ENCODE measurements around the gene ACAT1.

ACAT1 gene

GRCh38 chr11:108135845-108136544 is 14.6 kb downstream of the ACAT1 start:
- Mint-ChIP-seq H3K4me3 (no peak overlapping the region), H3K4me1 (no peaks in the 10 kb centered on the region), H3K27ac (no peak overlapping the region), H3K27me3 (ENCODE audit: low read depth) (no peaks in the 10 kb centered on the region), H3K36me3 (ENCODE audit: low read depth) (peaks cover 41% of the 10 kb centered on the region), H3K9me3 (no peaks in the 10 kb centered on the region)
- no peak for TF ChIP-seq CTCF (IDR thresholded peaks at IDR 0.05; ENCODE audit: unreplicated experiment in 3 of 3)

GRCh38 chr11:108137212-108137611 is 15.8 kb downstream of the ACAT1 start:
- H3K27ac Mint-ChIP-seq: no peak overlapping the region
- TF ChIP-seq CTCF (IDR thresholded peaks at IDR 0.05; ENCODE audit: unreplicated experiment in 3 of 3): no peak
- H3K36me3 Mint-ChIP-seq (ENCODE audit: low read depth): peaks cover 48% of the 10 kb centered on the region
- no peaks in the 10 kb centered on the region for H3K27me3 Mint-ChIP-seq (ENCODE audit: low read depth)
- H3K9me3 Mint-ChIP-seq: no peaks in the 10 kb centered on the region
- no peaks in the 10 kb centered on the region for H3K4me1 Mint-ChIP-seq
- no peak overlapping the region for H3K4me3 Mint-ChIP-seq

- H3K9me3 Mint-ChIP-seq: no peaks in the 10 kb centered on the region
- no peaks in the 10 kb centered on the region for H3K27me3 Mint-ChIP-seq (ENCODE audit: low read depth)
- H3K36me3 Mint-ChIP-seq (ENCODE audit: low read depth): peaks cover 64% of the 10 kb centered on the region
- no peak overlapping the region for H3K4me3 Mint-ChIP-seq
- no peaks in the 10 kb centered on the region for H3K4me1 Mint-ChIP-seq
- no peak for TF ChIP-seq CTCF (IDR thresholded peaks at IDR 0.05; ENCODE audit: unreplicated experiment in 3 of 3)
- H3K27ac Mint-ChIP-seq: no peak overlapping the region
These were observed 20.9 kb downstream of the ACAT1 start for GRCh38 chr11:108142304-108142703.

GRCh38 chr11:108144615-108145014 is 23.2 kb downstream of the ACAT1 start:
- H3K27ac Mint-ChIP-seq: no peak overlapping the region
- H3K27me3 Mint-ChIP-seq (ENCODE audit: low read depth): no peaks in the 10 kb centered on the region
- H3K9me3 Mint-ChIP-seq: no peaks in the 10 kb centered on the region
- no peaks in the 10 kb centered on the region for H3K4me1 Mint-ChIP-seq
- TF ChIP-seq CTCF (IDR thresholded peaks at IDR 0.05; ENCODE audit: unreplicated experiment in 3 of 3): no peak
- peaks cover 77% of the 10 kb centered on the region for H3K36me3 Mint-ChIP-seq (ENCODE audit: low read depth)
- no peak overlapping the region for H3K4me3 Mint-ChIP-seq

- H3K27ac Mint-ChIP-seq: no peak overlapping the region
- H3K36me3 Mint-ChIP-seq (ENCODE audit: low read depth): peaks cover 76% of the 10 kb centered on the region
- no peaks in the 10 kb centered on the region for H3K27me3 Mint-ChIP-seq (ENCODE audit: low read depth)
- no peak overlapping the region for H3K4me3 Mint-ChIP-seq
- H3K4me1 Mint-ChIP-seq: no peaks in the 10 kb centered on the region
- no peaks in the 10 kb centered on the region for H3K9me3 Mint-ChIP-seq
- no peak for TF ChIP-seq CTCF (IDR thresholded peaks at IDR 0.05; ENCODE audit: unreplicated experiment in 3 of 3)
These were observed 25.8 kb downstream of the ACAT1 start for GRCh38 chr11:108147150-108147549.

- no peak overlapping the region for H3K4me3 Mint-ChIP-seq
- H3K4me1 Mint-ChIP-seq: no peaks in the 10 kb centered on the region
- TF ChIP-seq CTCF (IDR thresholded peaks at IDR 0.05; ENCODE audit: unreplicated experiment in 3 of 3): no peak
- H3K36me3 Mint-ChIP-seq (ENCODE audit: low read depth): peaks cover 78% of the 10 kb centered on the region
- H3K9me3 Mint-ChIP-seq: no peaks in the 10 kb centered on the region
- H3K27me3 Mint-ChIP-seq (ENCODE audit: low read depth): no peaks in the 10 kb centered on the region
- peak overlapping the region; percentile 11 to 50 (median 14) for H3K27ac Mint-ChIP-seq
These were observed 27.2 kb downstream of the ACAT1 start for GRCh38 chr11:108148556-108148955.
